Measurements from ENCODE around the gene APOBEC2. TPM values are rescaled to one million over a fixed set of nuclear protein-coding genes. Genes with fewer than 3 reads are reported as not detected.

APOBEC2 gene
- total RNA-seq, 1 donor from 2014 or later: not detected

DNA sequence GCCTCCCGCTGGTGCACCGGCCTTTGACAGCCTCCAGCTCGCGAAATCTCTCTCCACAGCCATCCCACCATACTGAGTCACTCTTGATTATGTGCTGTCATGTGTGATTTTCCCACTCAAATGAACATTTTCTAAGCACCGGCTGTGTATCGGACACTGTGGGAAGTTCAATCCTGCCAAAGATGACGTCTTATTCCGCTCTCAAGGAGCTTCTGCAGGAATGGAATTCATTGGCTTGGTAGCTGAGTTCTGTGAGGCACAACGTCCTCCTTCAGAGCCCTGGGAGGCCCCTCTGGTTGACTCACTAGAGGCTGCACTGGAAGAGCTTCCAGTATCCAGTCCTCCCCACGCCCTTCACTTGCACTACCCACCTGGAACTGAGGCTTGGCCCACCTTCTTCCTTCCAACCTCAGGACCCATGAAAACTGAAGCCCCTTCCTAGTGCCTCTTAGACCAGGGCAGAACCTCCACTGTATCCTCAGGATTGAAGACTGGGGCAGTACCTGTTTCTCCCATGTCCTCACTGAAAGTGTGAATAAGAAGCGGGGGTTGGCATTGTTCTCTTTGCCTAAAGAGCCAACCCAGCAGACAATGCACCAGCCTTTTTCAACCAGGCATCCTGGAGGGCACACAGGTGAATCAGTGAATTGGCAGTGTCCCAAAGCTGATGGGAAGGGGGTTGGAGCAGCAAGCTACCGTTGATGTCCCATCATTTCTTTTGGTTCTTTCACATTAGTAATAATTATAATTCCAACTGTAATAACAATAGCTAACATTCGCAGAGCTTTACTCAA lies 15.7 kb upstream of the APOBEC2 start:
- peaks cover 1% of the 10 kb centered on the region for H3K36me3 Mint-ChIP-seq
- H3K4me3 ChIP-seq: no peak overlapping the region
- no peaks in the 10 kb centered on the region for H3K36me3 ChIP-seq
- no peak overlapping the region for H3K4me2 ChIP-seq
- no peak overlapping the region for H3K27ac ChIP-seq
- no peaks in the 10 kb centered on the region for H3K9me3 Mint-ChIP-seq
- no peak overlapping the region for H3K4me3 Mint-ChIP-seq
- H4K20me1 ChIP-seq (ENCODE audit: low read depth): no peaks in the 10 kb centered on the region
- H2AFZ ChIP-seq (replicated peaks): no peak overlapping the region
- no peaks in the 10 kb centered on the region for H3K79me2 ChIP-seq (ENCODE audit: low read depth)
- H3F3A ChIP-seq (ENCODE audit: low read depth): no peaks in the 10 kb centered on the region
- TF ChIP-seq EZH2 (IDR thresholded peaks at IDR 0.05) (no peak), EZH2phosphoT487 (IDR thresholded peaks at IDR 0.05) (no peak)
- TF ChIP-seq, protein P1, sequence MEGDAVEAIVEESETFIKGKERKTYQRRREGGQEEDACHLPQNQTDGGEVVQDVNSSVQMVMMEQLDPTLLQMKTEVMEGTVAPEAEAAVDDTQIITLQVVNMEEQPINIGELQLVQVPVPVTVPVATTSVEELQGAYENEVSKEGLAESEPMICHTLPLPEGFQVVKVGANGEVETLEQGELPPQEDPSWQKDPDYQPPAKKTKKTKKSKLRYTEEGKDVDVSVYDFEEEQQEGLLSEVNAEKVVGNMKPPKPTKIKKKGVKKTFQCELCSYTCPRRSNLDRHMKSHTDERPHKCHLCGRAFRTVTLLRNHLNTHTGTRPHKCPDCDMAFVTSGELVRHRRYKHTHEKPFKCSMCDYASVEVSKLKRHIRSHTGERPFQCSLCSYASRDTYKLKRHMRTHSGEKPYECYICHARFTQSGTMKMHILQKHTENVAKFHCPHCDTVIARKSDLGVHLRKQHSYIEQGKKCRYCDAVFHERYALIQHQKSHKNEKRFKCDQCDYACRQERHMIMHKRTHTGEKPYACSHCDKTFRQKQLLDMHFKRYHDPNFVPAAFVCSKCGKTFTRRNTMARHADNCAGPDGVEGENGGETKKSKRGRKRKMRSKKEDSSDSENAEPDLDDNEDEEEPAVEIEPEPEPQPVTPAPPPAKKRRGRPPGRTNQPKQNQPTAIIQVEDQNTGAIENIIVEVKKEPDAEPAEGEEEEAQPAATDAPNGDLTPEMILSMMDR (IDR thresholded peaks at IDR 0.05): no peak
- no peak for DNase-seq (ENCODE audit: low spot score)
- H3K4me1 Mint-ChIP-seq: peaks cover 8% of the 10 kb centered on the region
- peaks cover 4% of the 10 kb centered on the region for H3K4me1 ChIP-seq
- H3K27me3 ChIP-seq: no peaks in the 10 kb centered on the region
- no peak overlapping the region for H3K9ac ChIP-seq
- peaks cover 6% of the 10 kb centered on the region for H3K27me3 Mint-ChIP-seq (ENCODE audit: insufficient read depth, low read depth)
- no peak overlapping the region for H3K27ac Mint-ChIP-seq
- H3K9me3 ChIP-seq (ENCODE audit: low read depth): no peaks in the 10 kb centered on the region

DNA sequence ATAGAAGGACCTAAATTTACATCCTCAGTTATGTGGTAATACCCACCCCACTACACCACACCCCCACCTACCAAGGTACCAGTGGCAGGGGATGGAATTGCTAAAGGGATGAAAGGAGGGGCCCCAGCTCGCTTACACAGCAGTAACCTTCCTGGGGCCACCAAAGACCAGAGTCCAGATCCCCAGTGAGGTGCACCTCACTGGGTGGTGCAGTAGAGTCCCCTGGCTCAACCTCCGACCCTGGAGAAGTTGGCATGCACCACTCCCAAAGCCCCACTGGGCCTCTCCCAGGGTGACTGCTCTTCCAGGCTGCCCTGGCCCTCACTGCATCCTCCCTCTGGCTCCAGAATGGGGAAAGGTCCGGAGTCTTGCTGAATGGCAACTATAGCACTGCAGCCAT lies 14.8 kb upstream of the APOBEC2 start:
- no peak overlapping the region for H3K4me3 Mint-ChIP-seq
- peaks cover 4% of the 10 kb centered on the region for H3K4me1 ChIP-seq
- H3K36me3 Mint-ChIP-seq: peaks cover under 1% of the 10 kb centered on the region
- no peak overlapping the region for H3K4me3 ChIP-seq
- no peaks in the 10 kb centered on the region for H3K79me2 ChIP-seq (ENCODE audit: low read depth)
- H3K27me3 ChIP-seq: no peaks in the 10 kb centered on the region
- no peaks in the 10 kb centered on the region for H3K9me3 ChIP-seq (ENCODE audit: low read depth)
- no peak overlapping the region for H3K27ac ChIP-seq
- no peak overlapping the region for H3K4me2 ChIP-seq
- no peak overlapping the region for H3K27ac Mint-ChIP-seq
- no peaks in the 10 kb centered on the region for H3F3A ChIP-seq (ENCODE audit: low read depth)
- no peaks in the 10 kb centered on the region for H4K20me1 ChIP-seq (ENCODE audit: low read depth)
- TF ChIP-seq EZH2phosphoT487 (IDR thresholded peaks at IDR 0.05): no peak
- TF ChIP-seq, protein P1 (IDR thresholded peaks at IDR 0.05): no peak
- no peak for TF ChIP-seq EZH2 (IDR thresholded peaks at IDR 0.05)
- H3K9ac ChIP-seq: no peak overlapping the region
- H2AFZ ChIP-seq (replicated peaks): no peak overlapping the region
- H3K36me3 ChIP-seq: no peaks in the 10 kb centered on the region
- peaks cover 8% of the 10 kb centered on the region for H3K4me1 Mint-ChIP-seq
- no peak for DNase-seq (ENCODE audit: low spot score)
- peaks cover 6% of the 10 kb centered on the region for H3K27me3 Mint-ChIP-seq (ENCODE audit: insufficient read depth, low read depth)
- no peaks in the 10 kb centered on the region for H3K9me3 Mint-ChIP-seq

DNA sequence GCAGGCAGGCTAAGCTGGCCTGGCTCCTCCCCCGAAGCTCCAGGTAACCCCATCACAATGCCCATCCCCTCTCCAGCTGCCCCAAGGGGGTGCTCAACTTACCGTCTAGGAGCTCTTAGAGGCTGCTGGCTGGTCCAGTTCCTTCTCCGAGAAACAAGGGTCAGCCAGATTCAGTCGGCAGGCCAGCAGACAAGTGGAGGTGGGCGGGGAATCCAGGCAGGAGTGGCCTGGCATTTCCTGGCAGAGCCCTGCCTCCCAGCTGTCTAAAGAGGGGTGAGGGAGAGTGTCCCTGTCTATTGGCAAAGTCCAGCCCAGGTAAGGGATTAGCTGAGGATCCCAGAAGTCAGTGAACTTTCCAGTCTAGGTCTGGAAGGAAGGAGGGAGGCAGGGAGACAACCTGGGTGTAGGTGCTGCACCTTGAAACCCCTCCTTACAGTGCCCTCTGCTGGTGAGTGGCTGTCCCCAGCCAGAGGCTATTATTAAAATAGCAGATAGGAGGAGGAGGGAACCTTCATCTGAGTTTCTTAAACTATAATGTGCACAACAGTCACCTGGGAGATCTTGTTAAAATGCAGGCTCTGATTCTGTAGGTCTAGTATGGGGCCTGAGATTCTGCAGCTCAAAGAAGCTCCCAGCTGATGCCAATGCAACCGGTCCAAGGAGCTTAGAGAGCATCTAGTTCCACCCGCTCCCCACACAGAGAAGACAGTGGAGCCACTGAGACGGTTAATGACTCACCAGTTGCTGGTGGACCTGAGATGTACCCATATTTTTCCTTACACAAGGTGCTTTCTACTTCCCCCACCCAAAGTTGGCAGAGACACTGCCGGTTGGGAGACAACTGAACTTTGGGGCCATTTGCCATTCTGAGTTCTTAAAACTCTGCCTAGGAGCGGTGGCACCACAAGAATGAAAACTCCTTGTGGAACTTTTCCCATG lies 13.7 kb upstream of the APOBEC2 start, which contains the start of gene UNC5CL:
UNC5CL (minus strand) TSS at position 162 of the 939 bp plus-strand sequence. CDS start 4,147 bp downstream, outside the sequence.
- H3K4me2 ChIP-seq: no peak within 1 kb of the TSS
- no peak within 1 kb of the TSS for H3K9ac ChIP-seq
- peaks cover 8% of the 10 kb centered on the region for H3K4me1 Mint-ChIP-seq
- TF ChIP-seq EZH2 (IDR thresholded peaks at IDR 0.05): no peak
- TF ChIP-seq, protein P1 (IDR thresholded peaks at IDR 0.05): peak; percentile 80
- DNase-seq (ENCODE audit: low spot score): peak; percentile 63
- no peak within 1 kb of the TSS for H3K27ac ChIP-seq
- no peaks in the 10 kb centered on the region for H4K20me1 ChIP-seq (ENCODE audit: low read depth)
- H3K36me3 ChIP-seq: no peaks in the 10 kb centered on the region
- no peaks in the 10 kb centered on the region for H3K9me3 Mint-ChIP-seq
- H3K27ac Mint-ChIP-seq: no peak within 1 kb of the TSS
- H3K4me1 ChIP-seq: peaks cover 4% of the 10 kb centered on the region
- H3K27me3 ChIP-seq: no peaks in the 10 kb centered on the region
- H3K4me3 Mint-ChIP-seq: no peak within 1 kb of the TSS
- no peak within 1 kb of the TSS for H3K4me3 ChIP-seq
- peaks cover 6% of the 10 kb centered on the region for H3K27me3 Mint-ChIP-seq (ENCODE audit: insufficient read depth, low read depth)
- H3K79me2 ChIP-seq (ENCODE audit: low read depth): no peaks in the 10 kb centered on the region
- H3K36me3 Mint-ChIP-seq: no peaks in the 10 kb centered on the region
- H3F3A ChIP-seq (ENCODE audit: low read depth): no peaks in the 10 kb centered on the region
- no peak within 1 kb of the TSS for H2AFZ ChIP-seq (replicated peaks)
- H3K9me3 ChIP-seq (ENCODE audit: low read depth): no peaks in the 10 kb centered on the region
